HUES64 (cell line): Measurements from ENCODE around the gene STK38.

Experiments used
- H3K27ac ChIP-seq: 2 replicates; pipeline ENCODE4 v1.7.0; 2013; ENCODE audit warnings: low read depth, low read length, inconsistent platforms
- H3K27me3 ChIP-seq: 2 replicates; pipeline ENCODE4 v1.6.1; 2013; ENCODE audit warnings: mild to moderate bottlenecking, low read length; ENCODE audit not compliant: insufficient read depth
- H3K36me3 ChIP-seq: 2 replicates; pipeline ENCODE4 v1.6.1; 2013; ENCODE audit warnings: mild to moderate bottlenecking, low read length; ENCODE audit not compliant: insufficient read depth
- H3K4me1 ChIP-seq: 2 replicates; pipeline ENCODE4 v1.6.1; 2013; ENCODE audit warnings: mild to moderate bottlenecking, low read length, moderate library complexity; ENCODE audit not compliant: insufficient read depth
- H3K4me3 ChIP-seq: 2 replicates; pipeline ENCODE4 v1.5.1; 2013; ENCODE audit warnings: mild to moderate bottlenecking, low read length, moderate library complexity
- H3K9ac ChIP-seq: 2 replicates; pipeline ENCODE4 v1.6.1; 2013; ENCODE audit warnings: mild to moderate bottlenecking, low read depth, low read length
- H3K9me3 ChIP-seq: 2 replicates; pipeline ENCODE4 v1.6.1; 2013; ENCODE audit warnings: low read depth, low read length; ENCODE audit not compliant: insufficient read depth
- WGBS: fragments of 150-250, 120-280 bp; methylation state at CpG from one replicate; pipeline ENCODE4 v1.1.7; 2013; ENCODE audit warnings: missing lambda C conversion rate; 5-methylcytosine and 5-hydroxymethylcytosine counted together

Gene STK38

DNA sequence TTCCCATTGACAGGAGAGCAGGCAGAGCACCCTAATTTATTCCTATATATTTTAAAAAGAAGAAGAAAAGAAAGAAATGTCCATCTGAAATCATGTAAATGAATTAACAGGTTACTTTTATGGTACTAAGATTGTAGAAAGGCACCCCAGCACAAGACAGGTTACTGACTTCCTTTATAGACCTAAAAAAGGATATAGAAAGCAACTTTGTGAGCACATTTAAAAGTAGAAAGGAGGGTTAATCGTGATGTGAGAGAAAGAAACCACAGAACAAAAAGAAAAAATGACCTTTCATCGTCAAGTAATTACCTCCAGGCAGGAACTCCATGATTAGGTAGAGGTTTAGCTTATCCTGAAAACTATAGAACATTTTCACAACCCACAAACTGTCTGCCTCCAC is 29.9 kb downstream of the STK38 start:
- no peak overlapping the region for H3K9ac ChIP-seq
- H3K9me3 ChIP-seq, result no peaks in the 10 kb centered on the region
- H3K27me3 ChIP-seq, result no peaks in the 10 kb centered on the region
- H3K4me1 ChIP-seq, result no peaks in the 10 kb centered on the region
- H3K36me3 ChIP-seq, result peaks cover 85% of the 10 kb centered on the region
- no peak overlapping the region for H3K27ac ChIP-seq
- 100% methylated on average over 1 of the region's 2 CpGs for WGBS
- no peak overlapping the region for H3K4me3 ChIP-seq

DNA sequence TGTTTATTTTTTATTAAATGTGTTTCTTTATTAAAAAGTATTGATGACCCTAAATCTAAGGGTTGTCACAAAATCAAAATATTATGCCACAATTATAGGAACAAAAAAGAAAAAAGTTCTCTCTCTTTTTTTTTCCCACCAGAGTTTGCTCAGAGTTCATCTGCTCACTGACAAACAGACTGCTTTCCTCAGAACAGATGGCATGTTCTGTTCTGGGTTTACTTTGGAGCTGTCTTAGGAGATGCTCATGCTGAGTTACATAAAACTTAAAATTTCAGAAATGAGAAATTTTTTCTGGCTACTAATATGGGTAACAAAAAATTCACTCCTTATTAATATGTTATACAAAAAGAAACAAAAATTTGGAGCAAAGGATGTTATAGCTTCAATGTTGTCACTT is 30.3 kb downstream of the STK38 start:
- Histone ChIP-seq H3K9me3 (no peaks in the 10 kb centered on the region), H3K4me3 (no peak overlapping the region), H3K4me1 (no peaks in the 10 kb centered on the region), H3K9ac (no peak overlapping the region), H3K27me3 (no peaks in the 10 kb centered on the region), H3K27ac (no peak overlapping the region), H3K36me3 (peaks cover 85% of the 10 kb centered on the region)

DNA sequence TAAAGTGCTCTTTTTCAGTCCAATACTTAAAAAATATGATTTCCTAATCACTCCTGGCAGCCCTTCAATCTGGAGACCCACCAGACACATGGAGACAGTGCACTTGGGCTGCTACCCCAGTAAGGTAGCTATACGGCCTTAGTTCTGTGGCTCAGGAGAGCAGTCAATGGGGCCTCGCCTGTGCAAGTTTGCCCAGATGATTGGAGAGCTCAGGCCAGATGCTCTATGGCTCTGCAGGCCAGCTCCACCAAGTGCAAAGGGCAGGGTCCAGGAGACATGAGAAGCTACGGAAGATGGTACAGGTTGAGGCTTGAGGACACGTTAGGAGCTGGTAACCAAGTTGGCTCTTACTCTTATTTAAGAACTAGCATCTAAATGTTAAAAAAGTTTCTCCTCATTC is 30.7 kb downstream of the STK38 start:
- WGBS, result 96% methylated on average over 4 of the region's 4 CpGs
- no peaks in the 10 kb centered on the region for H3K9me3 ChIP-seq
- no peaks in the 10 kb centered on the region for H3K27me3 ChIP-seq
- no peak overlapping the region for H3K9ac ChIP-seq
- no peaks in the 10 kb centered on the region for H3K4me1 ChIP-seq
- no peak overlapping the region for H3K27ac ChIP-seq
- H3K36me3 ChIP-seq, result peaks cover 85% of the 10 kb centered on the region
- no peak overlapping the region for H3K4me3 ChIP-seq

DNA sequence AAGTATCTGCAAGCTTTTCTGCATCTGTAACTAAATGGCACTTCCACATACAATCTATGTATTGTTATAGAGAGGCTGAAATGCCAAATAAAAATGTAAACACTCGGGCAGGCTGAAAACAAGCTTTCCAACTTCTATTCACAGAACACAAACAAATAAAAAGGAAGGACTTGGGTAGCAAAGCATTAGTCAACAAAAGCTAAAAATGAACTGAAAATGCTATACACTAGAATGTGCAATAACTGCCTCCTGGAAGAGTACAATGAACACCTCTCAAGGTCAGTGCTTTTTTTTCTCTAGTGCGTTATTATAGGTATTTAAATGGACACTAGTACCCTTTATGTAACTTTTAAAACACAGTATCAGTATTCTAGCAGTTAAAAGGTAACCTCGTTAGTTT is 31.4 kb downstream of the STK38 start:
- Histone ChIP-seq H3K27ac (no peak overlapping the region), H3K9me3 (no peaks in the 10 kb centered on the region), H3K9ac (no peak overlapping the region), H3K27me3 (no peaks in the 10 kb centered on the region), H3K4me3 (no peak overlapping the region), H3K4me1 (no peaks in the 10 kb centered on the region), H3K36me3 (peaks cover 83% of the 10 kb centered on the region)
- WGBS, result 92% methylated on average over 2 of the region's 3 CpGs

DNA sequence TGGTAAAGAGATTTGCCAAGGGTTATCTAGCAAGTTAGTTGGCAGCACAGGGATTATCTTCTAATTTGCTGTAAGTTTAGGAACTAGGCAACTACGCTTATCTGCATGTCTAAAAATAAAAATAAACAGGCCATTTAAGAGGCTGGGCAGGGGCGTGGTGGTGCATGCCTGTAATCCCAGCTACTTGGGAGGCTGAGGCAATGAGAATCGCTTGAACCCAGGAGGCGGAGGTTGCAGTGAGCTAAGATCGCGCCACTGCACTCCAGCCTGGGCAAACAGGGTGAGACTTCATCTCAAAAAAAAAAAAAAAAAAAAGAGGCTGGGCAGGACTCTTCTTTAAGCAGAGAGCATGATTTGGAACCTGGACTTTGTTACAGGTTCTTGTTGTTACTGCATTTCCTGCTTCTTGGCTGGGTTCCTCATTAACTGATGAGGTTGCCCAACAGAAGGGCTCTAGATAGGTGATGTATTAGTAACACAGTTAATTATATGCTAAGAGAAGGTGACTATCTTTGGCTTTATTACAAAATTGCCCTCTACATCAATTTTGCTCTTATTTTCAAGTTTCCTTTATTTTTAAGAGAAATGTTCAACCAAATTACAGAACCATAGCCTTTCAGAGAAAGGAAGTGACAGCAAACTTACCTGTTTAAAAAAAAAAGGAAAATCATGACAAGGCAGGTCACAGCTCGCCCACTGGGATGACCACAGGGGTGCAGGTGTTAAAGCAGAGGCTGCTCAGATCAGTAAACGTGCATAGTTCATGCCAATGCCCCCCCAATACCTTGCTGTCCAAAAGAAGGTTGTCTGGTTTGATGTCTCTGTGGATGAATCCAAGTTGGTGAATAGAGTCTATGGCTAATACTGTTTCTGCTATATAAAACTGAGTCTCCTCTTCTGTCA is 32.5 kb downstream of the STK38 start:
- Histone ChIP-seq H3K9ac (no peak overlapping the region), H3K27ac (no peak overlapping the region), H3K4me3 (no peak overlapping the region), H3K9me3 (no peaks in the 10 kb centered on the region), H3K27me3 (no peaks in the 10 kb centered on the region), H3K4me1 (no peaks in the 10 kb centered on the region), H3K36me3 (peaks cover 83% of the 10 kb centered on the region)
- 91% methylated on average over 8 of the region's 8 CpGs for WGBS

DNA sequence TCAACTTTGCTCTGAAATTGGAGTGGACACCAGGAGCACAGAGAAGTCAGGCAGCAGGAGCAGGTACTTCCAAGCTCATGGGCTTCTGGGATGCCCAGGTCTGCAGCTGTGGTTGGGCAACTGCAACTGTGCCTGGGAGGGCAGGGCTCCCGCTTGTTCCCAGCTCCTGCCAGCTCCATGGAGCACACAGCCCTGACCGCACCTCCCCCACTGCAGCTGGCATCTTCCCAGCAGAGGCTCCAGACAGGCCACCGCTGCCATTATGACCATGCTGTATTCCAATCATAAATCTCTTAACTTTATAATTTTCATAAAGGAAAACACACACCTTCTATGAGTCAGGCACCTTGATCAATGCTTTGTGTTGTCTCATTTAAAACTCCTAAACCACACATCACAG is 36.9 kb downstream of the STK38 start:
- H3K9ac ChIP-seq, result no peak overlapping the region
- no peaks in the 10 kb centered on the region for H3K9me3 ChIP-seq
- no peak overlapping the region for H3K4me3 ChIP-seq
- WGBS, result 98% methylated on average over 3 of the region's 3 CpGs
- no peaks in the 10 kb centered on the region for H3K4me1 ChIP-seq
- H3K27me3 ChIP-seq, result no peaks in the 10 kb centered on the region
- peaks cover 60% of the 10 kb centered on the region for H3K36me3 ChIP-seq
- H3K27ac ChIP-seq, result no peak overlapping the region

DNA sequence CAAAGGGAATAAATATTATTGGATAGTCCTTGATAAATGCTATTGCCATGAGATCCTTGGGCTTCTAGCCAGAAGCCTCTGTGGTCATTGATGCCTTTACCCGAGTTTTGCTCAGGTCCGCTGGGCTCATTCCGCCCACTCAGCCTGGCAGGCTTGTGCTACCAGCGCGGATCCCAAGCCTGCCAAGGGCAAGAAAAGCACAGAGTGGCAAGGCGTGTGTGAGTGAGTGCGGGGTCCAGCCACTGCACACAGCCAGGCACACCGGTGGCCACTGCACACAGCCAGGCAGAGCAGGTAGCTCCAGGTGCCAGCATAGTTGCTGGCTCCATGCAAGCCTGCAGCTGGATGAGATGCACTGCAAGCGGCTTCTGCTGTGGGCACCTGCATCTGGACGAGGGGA is 38.7 kb downstream of the STK38 start:
- Histone ChIP-seq H3K27me3 (no peaks in the 10 kb centered on the region), H3K36me3 (peaks cover 65% of the 10 kb centered on the region), H3K27ac (no peak overlapping the region), H3K4me3 (no peak overlapping the region), H3K9ac (no peak overlapping the region), H3K4me1 (no peaks in the 10 kb centered on the region), H3K9me3 (no peaks in the 10 kb centered on the region)
- WGBS, result 96% methylated on average over 10 of the region's 10 CpGs

DNA sequence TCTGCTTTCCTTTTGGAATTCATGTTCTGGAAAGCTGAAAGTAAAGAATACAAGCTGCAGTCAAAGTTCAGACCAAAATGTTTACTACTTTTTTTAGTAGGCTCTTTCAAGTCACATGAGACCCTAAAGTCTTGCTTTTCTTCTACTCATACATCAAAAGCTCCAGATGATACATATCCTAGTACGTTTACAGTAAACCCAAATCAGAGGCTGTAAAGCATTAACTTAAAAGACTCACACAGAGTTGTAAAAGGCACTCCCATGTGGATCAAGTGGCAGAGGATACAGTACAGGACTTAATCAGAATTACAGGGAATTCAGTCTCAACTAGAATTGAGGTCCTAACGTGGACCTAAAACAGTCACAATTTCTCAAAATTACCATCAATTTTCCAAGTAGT is 40.7 kb downstream of the STK38 start:
- Histone ChIP-seq H3K9ac (no peak overlapping the region), H3K4me1 (no peaks in the 10 kb centered on the region), H3K36me3 (peaks cover 68% of the 10 kb centered on the region), H3K4me3 (no peak overlapping the region), H3K27me3 (no peaks in the 10 kb centered on the region), H3K27ac (no peak overlapping the region), H3K9me3 (no peaks in the 10 kb centered on the region)
- WGBS, result 93% methylated on average over 2 of the region's 2 CpGs

DNA sequence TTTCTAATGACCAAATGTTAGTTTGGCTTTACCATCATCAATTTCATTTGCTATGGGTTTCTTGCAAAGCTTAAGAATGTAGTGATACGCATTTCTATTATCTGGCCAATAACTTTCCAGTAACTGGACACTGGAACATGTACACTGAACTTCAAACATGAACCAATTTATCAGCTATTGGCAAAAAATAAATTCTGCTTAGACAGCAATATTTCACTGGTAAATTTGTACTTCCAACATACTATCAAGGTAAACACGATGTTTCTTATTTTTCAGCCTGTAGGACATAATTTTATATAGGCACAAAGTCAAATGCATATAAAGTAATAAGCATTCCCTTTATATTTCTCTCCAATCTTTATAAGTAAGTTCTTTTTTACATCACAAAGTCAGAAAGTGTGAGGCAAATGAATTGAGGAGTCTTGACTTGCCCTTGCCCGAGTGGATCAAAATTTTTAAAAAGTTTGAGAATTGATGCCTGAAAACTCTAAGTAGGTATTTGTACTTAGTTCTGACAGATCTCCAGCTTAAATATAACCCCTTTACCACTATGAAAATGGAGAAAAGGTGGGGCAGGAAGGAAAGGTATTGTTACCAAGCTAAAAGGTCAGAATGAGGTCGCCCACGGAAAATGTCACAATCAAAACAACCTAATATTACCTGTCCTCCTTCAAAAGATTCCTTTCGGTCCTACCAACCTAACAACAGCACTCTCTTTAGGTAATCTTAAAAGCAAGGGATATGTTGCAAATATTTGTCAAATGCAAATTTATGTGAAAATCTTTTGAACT is 41.3 kb downstream of the STK38 start:
- Histone ChIP-seq H3K4me3 (no peak overlapping the region), H3K27me3 (no peaks in the 10 kb centered on the region), H3K4me1 (no peaks in the 10 kb centered on the region), H3K36me3 (peaks cover 63% of the 10 kb centered on the region), H3K9ac (no peak overlapping the region), H3K9me3 (no peaks in the 10 kb centered on the region), H3K27ac (no peak overlapping the region)
- 92% methylated on average over 5 of the region's 6 CpGs for WGBS

DNA sequence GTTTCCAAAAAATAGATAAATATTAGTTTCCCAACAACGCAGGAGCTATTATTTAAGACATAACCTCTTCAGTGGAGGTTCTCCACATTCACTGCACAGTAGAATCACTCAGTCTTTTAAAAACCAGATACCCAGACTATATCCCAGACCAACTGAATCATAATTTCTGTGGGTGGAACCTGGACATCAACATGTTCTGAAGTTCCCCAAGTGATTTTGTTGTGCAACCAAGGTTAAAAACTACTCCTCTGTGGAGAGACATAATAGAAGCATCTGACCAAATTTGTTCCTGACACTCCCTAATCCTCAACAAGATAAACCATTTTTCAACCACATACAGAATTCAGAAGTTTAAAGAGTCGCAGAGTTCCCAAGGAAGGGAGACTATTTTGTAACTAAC is 42.3 kb downstream of the STK38 start:
- Histone ChIP-seq H3K27me3 (no peaks in the 10 kb centered on the region), H3K36me3 (peaks cover 53% of the 10 kb centered on the region), H3K4me3 (no peak overlapping the region), H3K9ac (no peak overlapping the region), H3K27ac (no peak overlapping the region), H3K9me3 (no peaks in the 10 kb centered on the region), H3K4me1 (no peaks in the 10 kb centered on the region)
- WGBS, result 96% methylated on average over 2 of the region's 2 CpGs

DNA sequence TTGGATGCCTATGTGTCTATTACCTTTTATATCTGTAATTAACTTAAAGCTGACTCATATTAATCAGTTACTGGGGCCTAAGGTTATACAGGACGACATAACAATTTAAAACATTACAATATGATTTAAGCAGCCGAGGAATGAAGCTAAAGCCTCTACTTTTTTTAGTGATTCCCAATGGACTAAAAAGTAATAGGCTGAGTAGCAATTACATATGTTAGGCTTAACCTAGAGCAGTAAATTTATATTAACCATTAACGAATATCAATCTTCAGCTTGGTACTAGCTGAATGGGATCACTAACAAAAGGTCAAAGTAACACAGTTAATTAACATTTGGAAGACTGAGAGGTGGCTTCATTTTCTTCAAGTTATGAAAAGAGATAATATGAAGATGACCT is 43.1 kb downstream of the STK38 start:
- H3K36me3 ChIP-seq, result peaks cover 54% of the 10 kb centered on the region
- no peak overlapping the region for H3K4me3 ChIP-seq
- H3K4me1 ChIP-seq, result no peaks in the 10 kb centered on the region
- 96% methylated on average over 3 of the region's 3 CpGs for WGBS
- no peak overlapping the region for H3K9ac ChIP-seq
- H3K27ac ChIP-seq, result no peak overlapping the region
- no peaks in the 10 kb centered on the region for H3K9me3 ChIP-seq
- no peaks in the 10 kb centered on the region for H3K27me3 ChIP-seq
